ENCODE measurements around the gene ARHGEF28.

The ARHGEF28 gene

GRCh38 chr5:73896097-73896496, 270.1 kb downstream of the ARHGEF28 start:
- DNase-seq: no peak
- Histone ChIP-seq H3K4me3 (ENCODE audit: low read depth, low read length) (no peak overlapping the region), H3K27me3 (no peaks in the 10 kb centered on the region), H3K9me3 (no peaks in the 10 kb centered on the region), H3K36me3 (peaks cover 50% of the 10 kb centered on the region), H3K4me1 (peaks cover 3% of the 10 kb centered on the region; the same call in 1 of the 2 replicates)
- TF ChIP-seq, protein P1, sequence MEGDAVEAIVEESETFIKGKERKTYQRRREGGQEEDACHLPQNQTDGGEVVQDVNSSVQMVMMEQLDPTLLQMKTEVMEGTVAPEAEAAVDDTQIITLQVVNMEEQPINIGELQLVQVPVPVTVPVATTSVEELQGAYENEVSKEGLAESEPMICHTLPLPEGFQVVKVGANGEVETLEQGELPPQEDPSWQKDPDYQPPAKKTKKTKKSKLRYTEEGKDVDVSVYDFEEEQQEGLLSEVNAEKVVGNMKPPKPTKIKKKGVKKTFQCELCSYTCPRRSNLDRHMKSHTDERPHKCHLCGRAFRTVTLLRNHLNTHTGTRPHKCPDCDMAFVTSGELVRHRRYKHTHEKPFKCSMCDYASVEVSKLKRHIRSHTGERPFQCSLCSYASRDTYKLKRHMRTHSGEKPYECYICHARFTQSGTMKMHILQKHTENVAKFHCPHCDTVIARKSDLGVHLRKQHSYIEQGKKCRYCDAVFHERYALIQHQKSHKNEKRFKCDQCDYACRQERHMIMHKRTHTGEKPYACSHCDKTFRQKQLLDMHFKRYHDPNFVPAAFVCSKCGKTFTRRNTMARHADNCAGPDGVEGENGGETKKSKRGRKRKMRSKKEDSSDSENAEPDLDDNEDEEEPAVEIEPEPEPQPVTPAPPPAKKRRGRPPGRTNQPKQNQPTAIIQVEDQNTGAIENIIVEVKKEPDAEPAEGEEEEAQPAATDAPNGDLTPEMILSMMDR (IDR thresholded peaks at IDR 0.05; ENCODE audit: low read depth, low read length): no peak

- no peaks in the 10 kb centered on the region for H3K27me3 ChIP-seq
- no peak overlapping the region for H3K4me3 ChIP-seq (ENCODE audit: low read depth, low read length)
- H3K36me3 ChIP-seq: peaks cover 48% of the 10 kb centered on the region
- no peaks in the 10 kb centered on the region for H3K9me3 ChIP-seq
- TF ChIP-seq, protein P1 (IDR thresholded peaks at IDR 0.05; ENCODE audit: low read depth, low read length): no peak
- no peak for DNase-seq
- H3K4me1 ChIP-seq: peaks cover 6% of the 10 kb centered on the region
Observed at GRCh38 chr5:73896668-73897067, 270.7 kb downstream of the ARHGEF28 start.

- TF ChIP-seq, protein P1 (IDR thresholded peaks at IDR 0.05; ENCODE audit: low read depth, low read length): no peak
- no peaks in the 10 kb centered on the region for H3K27me3 ChIP-seq
- H3K4me3 ChIP-seq (ENCODE audit: low read depth, low read length): no peak overlapping the region
- H3K4me1 ChIP-seq: peaks cover 16% of the 10 kb centered on the region
- peak; percentile 76 for DNase-seq
- H3K9me3 ChIP-seq: no peaks in the 10 kb centered on the region
- H3K36me3 ChIP-seq: peaks cover 37% of the 10 kb centered on the region
Observed at GRCh38 chr5:73897893-73898292, 271.9 kb downstream of the ARHGEF28 start.

GRCh38 chr5:73899055-73899454, 273.1 kb downstream of the ARHGEF28 start:
- H3K36me3 ChIP-seq: peaks cover 34% of the 10 kb centered on the region
- peak; percentile 61 for DNase-seq
- H3K4me3 ChIP-seq (ENCODE audit: low read depth, low read length): no peak overlapping the region
- peaks cover 21% of the 10 kb centered on the region for H3K4me1 ChIP-seq
- H3K27me3 ChIP-seq: no peaks in the 10 kb centered on the region
- TF ChIP-seq, protein P1 (IDR thresholded peaks at IDR 0.05; ENCODE audit: low read depth, low read length): no peak
- no peaks in the 10 kb centered on the region for H3K9me3 ChIP-seq

DNA sequence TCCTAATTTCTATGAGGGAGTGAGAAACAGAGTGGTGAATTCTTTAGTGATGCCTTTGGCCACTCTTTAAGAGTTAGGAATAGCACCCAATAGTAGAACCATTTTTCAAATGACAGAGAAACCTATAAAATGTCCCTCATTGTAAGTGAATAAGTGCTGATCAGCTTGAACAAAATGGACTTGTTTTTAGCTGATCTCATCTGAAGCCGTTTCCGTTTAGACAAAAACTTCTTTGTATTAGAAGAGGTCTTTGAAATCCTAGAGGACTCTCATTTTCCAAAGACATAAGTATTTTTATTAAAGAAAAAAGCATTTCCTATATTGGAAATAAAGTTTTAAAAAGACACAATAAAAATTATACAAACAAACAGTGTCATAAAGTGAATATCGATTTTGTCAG, 273.9 kb downstream of the ARHGEF28 start:
- no peak for DNase-seq
- TF ChIP-seq, protein P1 (IDR thresholded peaks at IDR 0.05; ENCODE audit: low read depth, low read length): no peak
- Histone ChIP-seq H3K4me3 (ENCODE audit: low read depth, low read length) (no peak overlapping the region), H3K36me3 (peaks cover 32% of the 10 kb centered on the region), H3K9me3 (no peaks in the 10 kb centered on the region), H3K27me3 (no peaks in the 10 kb centered on the region), H3K4me1 (peaks cover 21% of the 10 kb centered on the region)

DNA sequence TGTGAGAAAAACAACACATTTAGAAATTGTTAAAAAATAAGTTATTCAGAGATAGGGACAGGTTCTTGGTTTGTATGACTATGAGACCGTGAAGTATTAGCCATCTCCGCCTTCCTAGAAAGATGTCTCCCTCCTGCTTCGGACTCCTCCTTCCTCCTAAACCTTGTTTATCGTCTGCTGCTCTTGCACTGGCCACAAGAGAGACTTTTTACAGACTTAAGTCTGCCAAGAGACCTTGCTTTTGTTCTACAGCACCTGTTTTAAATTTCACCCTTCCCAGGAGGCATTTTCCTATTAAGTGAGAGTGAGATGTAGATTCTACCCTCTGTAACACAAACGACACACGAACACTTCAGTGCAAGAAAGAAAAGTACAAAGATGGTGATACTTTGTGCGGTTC, 274.6 kb downstream of the ARHGEF28 start:
- no peaks in the 10 kb centered on the region for H3K9me3 ChIP-seq
- no peak overlapping the region for H3K4me3 ChIP-seq (ENCODE audit: low read depth, low read length)
- peaks cover 21% of the 10 kb centered on the region for H3K4me1 ChIP-seq
- TF ChIP-seq, protein P1 (IDR thresholded peaks at IDR 0.05; ENCODE audit: low read depth, low read length): no peak
- H3K27me3 ChIP-seq: no peaks in the 10 kb centered on the region
- no peak for DNase-seq
- peaks cover 28% of the 10 kb centered on the region for H3K36me3 ChIP-seq

All from BE2C (cell line).